ENCODE results near the gene PCDHA13.
A peak's percentile ranks its signal among the peaks of the same experiment; 100 is the strongest.
"Not testable (repeated sequence)": the region's sequence is repeated elsewhere in the genome, so short reads cannot be mapped to it uniquely, and the experiment has no call there.

PCDHA13 gene

DNA sequence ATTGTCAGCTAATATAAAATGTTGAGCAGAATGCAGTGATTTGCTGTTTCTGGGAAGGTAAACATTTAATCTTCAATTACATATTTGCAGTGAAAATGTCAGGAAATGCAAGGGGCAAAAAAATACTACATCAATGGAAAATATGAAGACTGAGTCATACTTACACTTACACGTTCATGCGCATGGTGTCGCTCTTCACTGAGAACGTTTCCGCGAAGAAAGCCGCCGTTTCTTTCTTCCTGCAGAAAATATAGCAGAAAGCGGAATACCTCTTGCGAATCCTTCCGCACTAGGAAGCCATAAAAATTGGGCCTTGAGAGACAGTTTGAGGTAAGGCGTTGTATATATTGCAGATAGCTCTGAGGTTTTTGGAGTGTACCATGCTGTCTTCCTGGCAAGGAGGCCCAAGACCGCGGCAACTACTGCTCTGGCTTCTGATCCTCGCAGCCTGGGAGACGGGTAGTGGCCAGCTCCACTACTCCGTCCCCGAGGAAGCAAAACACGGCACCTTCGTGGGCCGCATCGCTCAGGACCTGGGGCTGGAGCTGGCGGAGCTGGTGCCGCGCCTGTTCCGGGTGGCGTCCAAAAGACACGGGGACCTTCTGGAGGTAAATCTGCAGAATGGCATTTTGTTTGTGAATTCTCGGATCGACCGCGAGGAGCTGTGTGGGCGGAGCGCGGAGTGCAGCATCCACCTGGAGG lies at the start of gene PCDHA13:
Gene PCDHA13, plus strand, starts transcription at position 236 of the 702 bp plus-strand sequence. Its CDS starts 145 bp downstream, at position 381.
- no peak within 1 kb of the TSS for H3K4me3 ChIP-seq (replicated peaks; ENCODE audit: low read depth, low read length)
- peak; percentile 7 for DNase-seq (ENCODE audit: low read depth)
- TF ChIP-seq, protein P1, sequence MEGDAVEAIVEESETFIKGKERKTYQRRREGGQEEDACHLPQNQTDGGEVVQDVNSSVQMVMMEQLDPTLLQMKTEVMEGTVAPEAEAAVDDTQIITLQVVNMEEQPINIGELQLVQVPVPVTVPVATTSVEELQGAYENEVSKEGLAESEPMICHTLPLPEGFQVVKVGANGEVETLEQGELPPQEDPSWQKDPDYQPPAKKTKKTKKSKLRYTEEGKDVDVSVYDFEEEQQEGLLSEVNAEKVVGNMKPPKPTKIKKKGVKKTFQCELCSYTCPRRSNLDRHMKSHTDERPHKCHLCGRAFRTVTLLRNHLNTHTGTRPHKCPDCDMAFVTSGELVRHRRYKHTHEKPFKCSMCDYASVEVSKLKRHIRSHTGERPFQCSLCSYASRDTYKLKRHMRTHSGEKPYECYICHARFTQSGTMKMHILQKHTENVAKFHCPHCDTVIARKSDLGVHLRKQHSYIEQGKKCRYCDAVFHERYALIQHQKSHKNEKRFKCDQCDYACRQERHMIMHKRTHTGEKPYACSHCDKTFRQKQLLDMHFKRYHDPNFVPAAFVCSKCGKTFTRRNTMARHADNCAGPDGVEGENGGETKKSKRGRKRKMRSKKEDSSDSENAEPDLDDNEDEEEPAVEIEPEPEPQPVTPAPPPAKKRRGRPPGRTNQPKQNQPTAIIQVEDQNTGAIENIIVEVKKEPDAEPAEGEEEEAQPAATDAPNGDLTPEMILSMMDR (IDR thresholded peaks at IDR 0.05; ENCODE audit: low read length, missing control alignments): no peak

DNA sequence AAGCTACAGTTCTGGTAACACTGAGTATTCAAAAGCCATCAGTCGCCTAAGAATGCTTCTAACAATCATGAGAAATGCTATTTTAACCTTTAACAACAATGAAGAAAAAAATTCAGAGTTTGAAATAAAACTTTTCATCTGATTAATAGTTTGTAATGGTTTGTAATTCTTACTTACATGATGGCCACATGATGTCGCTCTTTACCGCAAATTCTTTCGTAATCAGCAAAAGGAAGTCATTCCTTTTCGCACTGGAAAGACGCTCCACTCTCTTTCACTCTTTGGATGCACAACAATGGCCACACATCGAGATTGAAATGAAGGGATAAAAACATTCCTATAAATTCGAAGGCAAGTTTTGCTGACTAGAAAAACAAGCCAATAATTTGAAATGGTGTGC lies 47.9 kb upstream of the PCDHA13 start, which contains the start of gene PCDHA7:
Gene PCDHA7, plus strand, starts transcription at position 277 of the 400 bp plus-strand sequence. Its CDS starts 115 bp downstream, at position 392.
- peak; percentile 40 for DNase-seq (ENCODE audit: low read depth)
- H3K4me3 ChIP-seq (replicated peaks; ENCODE audit: low read depth, low read length): peak within 1 kb of the TSS; percentile 31

GRCh38 chr5:140834439-140835008 lies 47.4 kb upstream of the PCDHA13 start:
- peak overlapping the region; percentile 31 for H3K4me3 ChIP-seq (replicated peaks; ENCODE audit: low read depth, low read length)
- not testable (repeated sequence) for DNase-seq (ENCODE audit: low read depth)

More for the DNA sequence above, 47.9 kb upstream of the PCDHA13 start, which contains the start of gene PCDHA7:
- TF ChIP-seq, protein P1 (IDR thresholded peaks at IDR 0.05; ENCODE audit: low read length, missing control alignments): peak; percentile 13

DNA sequence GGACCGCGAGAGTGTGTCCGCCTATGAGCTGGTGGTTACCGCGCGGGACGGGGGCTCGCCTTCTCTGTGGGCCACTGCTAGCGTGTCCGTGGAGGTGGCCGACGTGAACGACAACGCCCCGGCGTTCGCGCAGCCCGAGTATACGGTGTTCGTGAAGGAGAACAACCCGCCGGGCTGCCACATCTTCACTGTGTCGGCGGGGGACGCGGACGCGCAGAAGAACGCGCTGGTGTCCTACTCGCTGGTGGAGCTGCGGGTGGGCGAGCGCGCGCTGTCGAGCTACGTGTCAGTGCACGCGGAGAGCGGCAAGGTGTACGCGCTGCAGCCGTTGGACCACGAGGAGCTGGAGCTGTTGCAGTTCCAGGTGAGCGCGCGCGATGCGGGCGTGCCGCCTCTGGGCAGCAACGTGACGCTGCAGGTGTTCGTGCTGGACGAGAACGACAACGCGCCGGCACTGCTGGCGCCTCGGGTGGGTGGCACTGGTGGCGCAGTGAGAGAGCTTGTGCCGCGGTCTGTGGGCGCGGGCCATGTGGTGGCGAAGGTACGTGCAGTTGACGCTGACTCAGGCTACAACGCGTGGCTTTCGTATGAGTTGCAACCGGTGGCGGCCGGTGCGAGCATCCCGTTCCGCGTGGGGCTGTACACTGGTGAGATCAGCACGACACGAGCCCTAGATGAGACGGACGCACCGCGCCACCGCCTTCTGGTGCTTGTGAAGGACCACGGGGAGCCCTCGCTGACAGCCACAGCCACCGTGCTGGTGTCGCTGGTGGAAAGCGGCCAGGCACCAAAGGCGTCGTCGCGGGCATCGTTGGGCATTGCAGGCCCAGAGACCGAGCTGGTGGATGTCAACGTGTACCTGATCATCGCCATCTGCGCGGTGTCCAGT lies 46.1 kb upstream of the PCDHA13 start:
- TF ChIP-seq, protein P1 (IDR thresholded peaks at IDR 0.05; ENCODE audit: low read length, missing control alignments): no peak
- no peak for DNase-seq (ENCODE audit: low read depth)
- H3K4me3 ChIP-seq (replicated peaks; ENCODE audit: low read depth, low read length): no peak overlapping the region

DNA sequence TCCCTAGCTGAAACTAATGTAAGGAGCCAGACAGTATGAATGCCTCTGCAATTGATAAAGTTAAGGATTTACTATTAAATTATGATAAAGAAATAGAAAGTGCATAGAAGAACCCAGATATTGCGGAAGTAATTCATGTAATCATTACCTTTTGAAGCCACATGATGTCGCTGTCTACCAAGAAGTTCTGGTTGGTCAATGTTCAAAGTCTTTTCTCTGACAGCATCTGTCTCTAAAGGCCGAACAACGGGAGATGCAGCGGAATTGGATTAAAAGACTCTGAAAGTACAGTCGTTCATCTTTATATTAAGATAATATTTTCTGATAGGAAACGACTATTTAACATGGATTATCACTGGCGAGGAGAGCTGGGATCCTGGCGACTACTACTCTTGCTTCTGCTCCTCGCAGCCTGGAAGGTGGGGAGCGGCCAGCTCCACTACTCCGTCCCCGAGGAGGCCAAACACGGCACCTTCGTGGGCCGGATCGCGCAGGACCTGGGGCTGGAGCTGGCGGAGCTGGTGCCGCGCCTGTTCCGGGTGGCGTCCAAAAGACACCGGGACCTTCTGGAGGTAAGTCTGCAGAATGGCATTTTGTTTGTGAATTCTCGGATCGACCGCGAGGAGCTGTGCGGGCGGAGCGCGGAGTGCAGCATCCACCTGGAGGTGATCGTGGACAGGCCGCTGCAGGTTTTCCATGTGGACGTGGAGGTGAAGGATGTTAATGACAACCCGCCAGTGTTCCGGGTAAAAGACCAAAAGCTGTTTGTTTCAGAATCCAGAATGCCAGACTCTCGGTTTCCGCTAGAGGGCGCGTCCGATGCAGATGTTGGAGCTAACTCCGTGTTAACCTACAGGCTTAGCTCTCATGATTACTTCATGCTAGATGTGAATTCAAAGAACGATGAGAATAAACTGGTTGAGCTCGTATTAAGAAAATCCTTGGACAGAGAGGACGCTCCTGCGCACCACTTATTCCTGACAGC lies 40.7 kb upstream of the PCDHA13 start, which contains the start of gene PCDHA8:
Gene PCDHA8, plus strand, starts transcription at position 210 of the 985 bp plus-strand sequence. Its CDS starts 135 bp downstream, at position 345.
- DNase-seq (ENCODE audit: low read depth): no peak
- no peak within 1 kb of the TSS for H3K4me3 ChIP-seq (replicated peaks; ENCODE audit: low read depth, low read length)
- TF ChIP-seq, protein P1 (IDR thresholded peaks at IDR 0.05; ENCODE audit: low read length, missing control alignments): peak; percentile 6

- TF ChIP-seq, protein P1 (IDR thresholded peaks at IDR 0.05; ENCODE audit: low read length, missing control alignments): no peak
- no peak overlapping the region for H3K4me3 ChIP-seq (replicated peaks; ENCODE audit: low read depth, low read length)
- no peak for DNase-seq (ENCODE audit: low read depth)
Observed at GRCh38 chr5:140842798-140843733, 38.9 kb upstream of the PCDHA13 start.

- peak; percentile 20 for DNase-seq (ENCODE audit: low read depth)
- H3K4me3 ChIP-seq (replicated peaks; ENCODE audit: low read depth, low read length): not testable (repeated sequence)
Observed at GRCh38 chr5:140848139-140849102, 33.5 kb upstream of the PCDHA13 start, which contains the start of gene PCDHA9. PCDHA9 (plus strand) TSS chr5:140848382; CDS start chr5:140848496, 114 bp downstream.
